Mammary epithelial cell (primary cell): ENCODE results near the gene SLC18A2.

Source experiments
- CTCF ChIP-seq, 2 donors: IDR thresholded peaks in 1 of 2; conservative IDR thresholded peaks in 1 of 2; 2 replicates each; pipeline ENCODE4 v1.5.1; 2011 to 2012; ENCODE audit warnings: inconsistent platforms in 2 of 2, low read length in 2 of 2, mild to moderate bottlenecking in 2 of 2, control low read depth in 1 of 2, low read depth in 1 of 2; ENCODE audit not compliant: insufficient read depth in 1 of 2; ENCODE audit errors: extremely low read depth in 1 of 2
- EZH2 ChIP-seq: IDR thresholded peaks from 2 replicates; pipeline ENCODE4 v1.6.1; 2012; ENCODE audit warnings: low read length, inconsistent platforms, borderline replicate concordance

GRCh38 chr10:117201826-117202225 is 39.1 kb upstream of the SLC18A2 start:
- no peak for TF ChIP-seq CTCF (conservative IDR thresholded peaks at IDR 0.05 in 1 of 2, IDR thresholded peaks at IDR 0.05 in 1 of 2; ENCODE audit: extremely low read depth in 1 of 2, insufficient read depth in 1 of 2, low read depth in 1 of 2, low read length in 2 of 2)
- no peak for TF ChIP-seq EZH2
